ENCODE data around the gene ADCY6. TPM values are rescaled to one million over a fixed set of nuclear protein-coding genes. Genes with fewer than 3 reads are reported as not detected.

ADCY6 gene
- total RNA-seq, 1 donor from 2014 or later, result 28.9 TPM

DNA sequence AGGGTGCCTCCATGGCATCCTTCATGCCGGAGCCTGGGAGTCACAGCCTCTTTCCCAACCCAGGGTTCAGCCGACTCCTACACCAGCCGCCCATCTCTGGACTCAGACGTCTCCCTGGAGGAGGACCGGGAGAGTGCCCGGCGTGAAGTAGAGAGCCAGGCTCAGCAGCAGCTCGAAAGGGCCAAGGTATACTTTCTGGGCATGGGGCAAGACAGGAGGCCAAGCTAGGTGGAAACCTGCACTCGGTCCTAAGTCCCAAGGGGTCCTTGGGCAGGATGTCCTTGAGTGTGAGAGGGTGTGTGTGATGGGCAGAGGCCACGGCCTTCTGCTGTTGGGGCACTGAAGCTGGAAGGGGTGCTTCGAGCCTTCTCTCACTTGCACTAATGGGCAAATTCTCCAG, 34.4 kb upstream of the ADCY6 start:
- no peak overlapping the region for H3K4me2 ChIP-seq (ENCODE audit: low read length)
- no peaks in the 10 kb centered on the region for H3K9me3 ChIP-seq (ENCODE audit: insufficient read depth, low read depth, low read length)
- peaks cover 50% of the 10 kb centered on the region for H4K20me1 ChIP-seq (ENCODE audit: insufficient read depth, low read length)
- DNase-seq (ENCODE audit: low read depth), result no peak
- peaks cover 6% of the 10 kb centered on the region for H3K36me3 ChIP-seq (ENCODE audit: insufficient read depth, low read length)
- H3K27ac ChIP-seq (ENCODE audit: low read depth, low read length), result no peak overlapping the region
- FAIRE-seq, result no peak
- peaks cover 3% of the 10 kb centered on the region for H3K4me1 Mint-ChIP-seq (ENCODE audit: low read depth, unreplicated experiment)
- H3K4me3 Mint-ChIP-seq (ENCODE audit: unreplicated experiment), result no peak overlapping the region
- H3K27ac Mint-ChIP-seq (ENCODE audit: unreplicated experiment), result no peak overlapping the region
- TF ChIP-seq, protein P1, sequence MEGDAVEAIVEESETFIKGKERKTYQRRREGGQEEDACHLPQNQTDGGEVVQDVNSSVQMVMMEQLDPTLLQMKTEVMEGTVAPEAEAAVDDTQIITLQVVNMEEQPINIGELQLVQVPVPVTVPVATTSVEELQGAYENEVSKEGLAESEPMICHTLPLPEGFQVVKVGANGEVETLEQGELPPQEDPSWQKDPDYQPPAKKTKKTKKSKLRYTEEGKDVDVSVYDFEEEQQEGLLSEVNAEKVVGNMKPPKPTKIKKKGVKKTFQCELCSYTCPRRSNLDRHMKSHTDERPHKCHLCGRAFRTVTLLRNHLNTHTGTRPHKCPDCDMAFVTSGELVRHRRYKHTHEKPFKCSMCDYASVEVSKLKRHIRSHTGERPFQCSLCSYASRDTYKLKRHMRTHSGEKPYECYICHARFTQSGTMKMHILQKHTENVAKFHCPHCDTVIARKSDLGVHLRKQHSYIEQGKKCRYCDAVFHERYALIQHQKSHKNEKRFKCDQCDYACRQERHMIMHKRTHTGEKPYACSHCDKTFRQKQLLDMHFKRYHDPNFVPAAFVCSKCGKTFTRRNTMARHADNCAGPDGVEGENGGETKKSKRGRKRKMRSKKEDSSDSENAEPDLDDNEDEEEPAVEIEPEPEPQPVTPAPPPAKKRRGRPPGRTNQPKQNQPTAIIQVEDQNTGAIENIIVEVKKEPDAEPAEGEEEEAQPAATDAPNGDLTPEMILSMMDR (IDR thresholded peaks at IDR 0.05; ENCODE audit: insufficient read depth, low read depth, low read length), result no peak
- TF ChIP-seq EZH2 (IDR thresholded peaks at IDR 0.05; ENCODE audit: insufficient read depth, low read length), result no peak
- no peak overlapping the region for H3K9ac ChIP-seq (ENCODE audit: low read length)
- peaks cover 4% of the 10 kb centered on the region for H3K79me2 ChIP-seq (ENCODE audit: insufficient read depth, low read length)
- H3K27me3 ChIP-seq (ENCODE audit: insufficient read depth, low read length), result no peaks in the 10 kb centered on the region
- peaks cover 43% of the 10 kb centered on the region for H3K36me3 Mint-ChIP-seq (ENCODE audit: low read depth, unreplicated experiment)
- no peaks in the 10 kb centered on the region for H3K9me3 Mint-ChIP-seq (ENCODE audit: unreplicated experiment)
- H3K27me3 Mint-ChIP-seq (ENCODE audit: low read depth, unreplicated experiment), result peaks cover 11% of the 10 kb centered on the region
- no peaks in the 10 kb centered on the region for H3K4me1 ChIP-seq (ENCODE audit: insufficient read depth, low read length)
- no peak overlapping the region for H3K4me3 ChIP-seq (ENCODE audit: insufficient read depth, low read depth, low read length)
- no peak overlapping the region for H2AFZ ChIP-seq (ENCODE audit: low read depth, low read length)

DNA sequence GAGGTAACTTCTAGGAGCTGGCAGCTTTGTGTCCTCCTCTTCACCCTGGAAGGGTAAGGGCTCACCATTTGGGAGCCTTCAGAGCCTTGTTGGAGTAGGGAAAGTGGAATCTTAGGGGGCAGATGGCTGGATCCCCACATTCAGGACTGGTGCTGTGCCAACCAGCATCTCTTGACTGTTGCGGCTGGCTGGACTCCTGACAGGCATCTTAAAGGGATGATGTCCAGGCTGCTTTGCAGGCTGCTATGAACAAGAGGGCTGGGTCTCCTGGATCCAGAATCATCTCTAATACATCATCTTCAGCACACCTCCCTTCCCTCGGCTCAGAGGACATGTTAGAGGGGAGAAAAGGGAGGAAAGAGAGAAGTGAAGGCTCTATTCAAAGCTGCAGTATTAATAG, 33.8 kb upstream of the ADCY6 start:
- no peak for TF ChIP-seq EZH2 (IDR thresholded peaks at IDR 0.05; ENCODE audit: insufficient read depth, low read length)
- TF ChIP-seq, protein P1 (IDR thresholded peaks at IDR 0.05; ENCODE audit: insufficient read depth, low read depth, low read length), result no peak
- H3K36me3 ChIP-seq (ENCODE audit: insufficient read depth, low read length), result peaks cover 4% of the 10 kb centered on the region
- H3K4me1 Mint-ChIP-seq (ENCODE audit: low read depth, unreplicated experiment), result peaks cover 3% of the 10 kb centered on the region

DNA sequence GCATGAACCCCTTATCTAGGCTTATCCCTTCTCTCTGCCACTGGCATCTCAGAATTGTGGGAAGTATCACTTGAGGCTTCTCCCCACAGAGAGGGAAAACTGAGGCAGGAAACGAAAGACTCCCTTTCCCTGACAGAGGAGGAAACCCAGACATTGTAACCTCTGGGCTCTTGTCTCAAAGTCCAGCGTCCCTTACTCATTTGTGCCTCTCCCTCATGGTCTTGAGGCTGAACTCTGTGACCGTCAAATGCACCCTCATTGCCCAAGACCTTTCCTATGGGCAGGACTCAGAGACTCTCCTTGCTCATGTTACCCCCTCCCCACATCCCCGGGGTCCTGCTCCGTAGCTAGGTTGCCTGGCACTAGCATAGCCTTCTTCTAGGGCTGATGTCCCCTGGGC, 33.2 kb upstream of the ADCY6 start:
- Mint-ChIP-seq H3K27ac (ENCODE audit: unreplicated experiment) (no peak overlapping the region), H3K27me3 (ENCODE audit: low read depth, unreplicated experiment) (peaks cover 13% of the 10 kb centered on the region), H3K9me3 (ENCODE audit: unreplicated experiment) (no peaks in the 10 kb centered on the region), H3K4me1 (ENCODE audit: low read depth, unreplicated experiment) (peaks cover 5% of the 10 kb centered on the region), H3K4me3 (ENCODE audit: unreplicated experiment) (no peak overlapping the region), H3K36me3 (ENCODE audit: low read depth, unreplicated experiment) (peaks cover 43% of the 10 kb centered on the region)
- FAIRE-seq (no peak), DNase-seq (ENCODE audit: low read depth) (no peak)
- peaks cover 4% of the 10 kb centered on the region for H3K36me3 ChIP-seq (ENCODE audit: insufficient read depth, low read length)
- no peak overlapping the region for H3K4me3 ChIP-seq (ENCODE audit: insufficient read depth, low read depth, low read length)
- H4K20me1 ChIP-seq (ENCODE audit: insufficient read depth, low read length), result peaks cover 39% of the 10 kb centered on the region
- H3K9me3 ChIP-seq (ENCODE audit: insufficient read depth, low read depth, low read length), result no peaks in the 10 kb centered on the region
- TF ChIP-seq, protein P1 (IDR thresholded peaks at IDR 0.05; ENCODE audit: insufficient read depth, low read depth, low read length), result no peak
- TF ChIP-seq EZH2 (IDR thresholded peaks at IDR 0.05; ENCODE audit: insufficient read depth, low read length), result no peak
- no peak overlapping the region for H2AFZ ChIP-seq (ENCODE audit: low read depth, low read length)
- H3K4me2 ChIP-seq (ENCODE audit: low read length), result no peak overlapping the region
- H3K27ac ChIP-seq (ENCODE audit: low read depth, low read length), result no peak overlapping the region
- H3K27me3 ChIP-seq (ENCODE audit: insufficient read depth, low read length), result no peaks in the 10 kb centered on the region
- H3K9ac ChIP-seq (ENCODE audit: low read length), result no peak overlapping the region
- H3K4me1 ChIP-seq (ENCODE audit: insufficient read depth, low read length), result peaks cover 7% of the 10 kb centered on the region
- peaks cover 11% of the 10 kb centered on the region for H3K79me2 ChIP-seq (ENCODE audit: insufficient read depth, low read length)

More for the DNA sequence above, 33.8 kb upstream of the ADCY6 start:
- H3K27ac Mint-ChIP-seq (ENCODE audit: unreplicated experiment), result no peak overlapping the region
- peaks cover 44% of the 10 kb centered on the region for H4K20me1 ChIP-seq (ENCODE audit: insufficient read depth, low read length)
- no peak overlapping the region for H3K27ac ChIP-seq (ENCODE audit: low read depth, low read length)
- peaks cover 4% of the 10 kb centered on the region for H3K4me1 ChIP-seq (ENCODE audit: insufficient read depth, low read length)
- no peak for FAIRE-seq
- no peak for DNase-seq (ENCODE audit: low read depth)
- H3K79me2 ChIP-seq (ENCODE audit: insufficient read depth, low read length), result peaks cover 7% of the 10 kb centered on the region
- no peak overlapping the region for H3K9ac ChIP-seq (ENCODE audit: low read length)
- no peaks in the 10 kb centered on the region for H3K9me3 ChIP-seq (ENCODE audit: insufficient read depth, low read depth, low read length)
- no peak overlapping the region for H3K4me2 ChIP-seq (ENCODE audit: low read length)
- no peak overlapping the region for H3K4me3 ChIP-seq (ENCODE audit: insufficient read depth, low read depth, low read length)
- H3K36me3 Mint-ChIP-seq (ENCODE audit: low read depth, unreplicated experiment), result peaks cover 43% of the 10 kb centered on the region
- no peaks in the 10 kb centered on the region for H3K27me3 ChIP-seq (ENCODE audit: insufficient read depth, low read length)
- no peaks in the 10 kb centered on the region for H3K9me3 Mint-ChIP-seq (ENCODE audit: unreplicated experiment)
- H3K4me3 Mint-ChIP-seq (ENCODE audit: unreplicated experiment), result no peak overlapping the region
- H3K27me3 Mint-ChIP-seq (ENCODE audit: low read depth, unreplicated experiment), result peaks cover 11% of the 10 kb centered on the region
- H2AFZ ChIP-seq (ENCODE audit: low read depth, low read length), result no peak overlapping the region
